H1 (cell line): ENCODE results near the gene PRG3. TPM values are rescaled to one million over a fixed set of nuclear protein-coding genes. Genes with fewer than 3 reads are reported as not detected.

Experiments used
- CTCF ChIA-PET: fragments of 300-600 bp; sonication (Branson Sonifier 250); formaldehyde crosslinking; loops from one replicate; lab custom pipeline; 2021; ENCODE audit not compliant: partially characterized antibody; lab: Charles Lee
- POLR2A ChIA-PET: fragments of 300-600 bp; sonication (Branson Sonifier 250); formaldehyde crosslinking; loops from one replicate; lab custom pipeline; 2021; ENCODE audit warnings: inconsistent platforms; ENCODE audit not compliant: partially characterized antibody; lab: Charles Lee
- DNase-seq, 2 experiments: peaks; one replicate each; pipeline versions ENCODE4 v3.0.0 to v3.0.0-alpha.2; 2010 to 2022; ENCODE audit warnings: low spot score in 2 of 2, low read depth in 1 of 2, mixed read lengths in 1 of 2
- FAIRE-seq: peaks from 2 replicates; lab custom pipeline; 2011; peaks lifted over from hg19 to GRCh38; lab: Jason Lieb, UNC
- H2AFZ ChIP-seq: 2 replicates; pipeline ENCODE4 v1.8.1; 2012; ENCODE audit warnings: low read length, inconsistent platforms
- H2AK5ac ChIP-seq: 2 replicates; pipeline ENCODE4 v1.6.1; 2013; ENCODE audit warnings: low read depth, low read length
- H2BK120ac ChIP-seq: replicated peaks from 2 replicates; pipeline ENCODE3; 2013; ENCODE audit warnings: low read depth, low read length, inconsistent platforms
- H2BK12ac ChIP-seq: 2 replicates; pipeline ENCODE4 v1.6.1; 2013; ENCODE audit warnings: low read depth, low read length
- H2BK15ac ChIP-seq: 2 replicates; pipeline ENCODE4 v1.6.1; 2013; ENCODE audit warnings: low read length
- H2BK20ac ChIP-seq: 2 replicates; pipeline ENCODE4 v1.6.1; 2013; ENCODE audit warnings: low read length
- H2BK5ac ChIP-seq: 2 replicates; pipeline ENCODE4 v1.6.1; 2013; ENCODE audit warnings: low read depth, low read length
- H3K14ac ChIP-seq: 2 replicates; pipeline ENCODE4 v1.6.1; 2013; ENCODE audit warnings: inconsistent platforms; ENCODE audit not compliant: insufficient read length
- H3K18ac ChIP-seq: 2 replicates; pipeline ENCODE4 v1.6.1; 2013; ENCODE audit warnings: low read length; ENCODE audit errors: extremely low read depth
- H3K23ac ChIP-seq: 2 replicates; pipeline ENCODE4 v1.6.1; 2013; ENCODE audit warnings: inconsistent platforms; ENCODE audit not compliant: insufficient read length
- H3K23me2 ChIP-seq: 2 replicates; pipeline ENCODE4 v1.6.1; 2013; ENCODE audit warnings: low read depth, low read length
- H3K27ac ChIP-seq: 2 replicates; pipeline ENCODE4 v1.6.1; 2011; ENCODE audit warnings: low read depth, low read length, inconsistent platforms
- H3K27me3 ChIP-seq, 4 experiments: replicated peaks in 1 of 4; 1 replicate in 1 of 4; 2 replicates in 3 of 4; pipeline versions ENCODE4 v1.6.1 to v1.8.1; 2011 to 2013; ENCODE audit warnings: low read length in 3 of 4, mild to moderate bottlenecking in 3 of 4, inconsistent platforms in 2 of 4, mixed read lengths in 2 of 4, moderate library complexity in 1 of 4; ENCODE audit not compliant: control insufficient read depth in 3 of 4, insufficient read depth in 3 of 4; ENCODE audit errors: extremely low read depth in 1 of 4
- H3K36me3 ChIP-seq, 4 experiments: 2 replicates each; pipeline versions ENCODE4 v1.6.1 to v1.8.1; 2011 to 2013; ENCODE audit warnings: mild to moderate bottlenecking in 4 of 4, low read length in 3 of 4, moderate library complexity in 2 of 4, control low read depth in 1 of 4, inconsistent platforms in 1 of 4; ENCODE audit not compliant: insufficient read depth in 4 of 4, control insufficient read depth in 2 of 4
- H3K4ac ChIP-seq: replicated peaks from 2 replicates; pipeline ENCODE3; 2013; ENCODE audit warnings: low read length, low read depth, mixed read lengths, inconsistent platforms; ENCODE audit not compliant: insufficient read length
- H3K4me1 ChIP-seq, 4 experiments: replicated peaks in 1 of 4; 1 replicate in 1 of 4; 2 replicates in 3 of 4; pipeline versions ENCODE4 v1.6.1 to v1.8.1; 2011 to 2013; ENCODE audit warnings: low read length in 3 of 4, inconsistent platforms in 2 of 4, mixed read lengths in 1 of 4; ENCODE audit not compliant: insufficient read depth in 4 of 4, control insufficient read depth in 3 of 4
- H3K4me2 ChIP-seq, 2 experiments: 2 replicates each; pipeline versions ENCODE4 v1.6.1 to v1.8.1; 2011 to 2013; ENCODE audit warnings: low read depth in 2 of 2, low read length in 2 of 2, control low read depth in 1 of 2, inconsistent platforms in 1 of 2, mild to moderate bottlenecking in 1 of 2; ENCODE audit not compliant: insufficient read depth in 1 of 2
- H3K4me3 ChIP-seq, 4 experiments: fragments of 200-600, 300-600 bp in 1 of 4; sonication (generic), shearing (Covaris generic), sonication (Bioruptor Twin) in 1 of 4; 2 replicates each; pipeline versions ENCODE4 v1.5.1 to v1.8.1; 2011 to 2016; ENCODE audit warnings: low read length in 4 of 4, low read depth in 3 of 4, control low read depth in 2 of 4, inconsistent platforms in 2 of 4, mild to moderate bottlenecking in 2 of 4, mixed read lengths in 1 of 4, moderate library complexity in 1 of 4; ENCODE audit not compliant: insufficient read depth in 2 of 4; ENCODE audit errors: extremely low read depth in 1 of 4
- H3K56ac ChIP-seq: replicated peaks from 2 replicates; pipeline ENCODE3; 2013; ENCODE audit warnings: low read depth, mild to moderate bottlenecking, mixed read lengths, low read length, inconsistent platforms; ENCODE audit not compliant: insufficient read length
- H3K79me1 ChIP-seq: 2 replicates; pipeline ENCODE4 v1.6.1; 2013; ENCODE audit warnings: low read depth, low read length, control low read depth
- H3K79me2 ChIP-seq, 2 experiments: 2 replicates each; pipeline versions ENCODE4 v1.6.1 to v1.8.1; 2012 to 2013; ENCODE audit warnings: low read length in 2 of 2, mild to moderate bottlenecking in 2 of 2, inconsistent platforms in 1 of 2; ENCODE audit not compliant: insufficient read depth in 2 of 2, control insufficient read depth in 1 of 2
- H3K9ac ChIP-seq, 4 experiments: replicated peaks in 1 of 4; 1 replicate in 1 of 4; 2 replicates in 3 of 4; pipeline versions ENCODE4 v1.6.1 to v1.8.1; 2011 to 2013; ENCODE audit warnings: low read depth in 3 of 4, low read length in 3 of 4, control low read depth in 2 of 4, mild to moderate bottlenecking in 2 of 4, moderate library complexity in 2 of 4, inconsistent platforms in 1 of 4; ENCODE audit errors: extremely low read depth in 1 of 4
- H3K9me3 ChIP-seq, 2 experiments: 2 replicates each; pipeline versions ENCODE4 v1.6.1 to v1.8.1; 2012 to 2013; ENCODE audit warnings: mild to moderate bottlenecking in 2 of 2, moderate library complexity in 2 of 2, control low read depth in 1 of 2, inconsistent platforms in 1 of 2, low read depth in 1 of 2, low read length in 1 of 2, mixed read lengths in 1 of 2; ENCODE audit not compliant: insufficient read depth in 2 of 2
- H4K20me1 ChIP-seq, 2 experiments: replicated peaks in 1 of 2; 2 replicates each; pipeline versions ENCODE3 to v1.8.1; 2011 to 2013; ENCODE audit warnings: inconsistent platforms in 2 of 2, low read length in 2 of 2, mild to moderate bottlenecking in 1 of 2; ENCODE audit not compliant: insufficient read depth in 2 of 2, control insufficient read depth in 1 of 2
- H4K5ac ChIP-seq: 2 replicates; pipeline ENCODE4 v1.6.1; 2013; ENCODE audit warnings: low read length, low read depth, mixed read lengths, inconsistent platforms; ENCODE audit not compliant: insufficient read length
- H4K8ac ChIP-seq: 2 replicates; pipeline ENCODE4 v1.8.0; 2013; ENCODE audit warnings: mild to moderate bottlenecking, moderate library complexity, low read length, inconsistent platforms; ENCODE audit not compliant: insufficient read depth; ENCODE audit errors: extremely low read depth
- H4K91ac ChIP-seq: replicated peaks from 2 replicates; pipeline ENCODE3; 2013; ENCODE audit warnings: low read length, mixed read lengths, inconsistent platforms; ENCODE audit not compliant: insufficient read length
- EP300 ChIP-seq, 2 experiments: IDR thresholded peaks; 1 replicate in 1 of 2; 2 replicates in 1 of 2; pipeline ENCODE4 v1.6.1; 2011 to 2012; ENCODE audit warnings: low read depth in 2 of 2, low read length in 2 of 2, mild to moderate bottlenecking in 2 of 2, borderline replicate concordance in 1 of 2, inconsistent platforms in 1 of 2, moderate library complexity in 1 of 2
- GTF2F1 ChIP-seq: IDR thresholded peaks from 2 replicates; pipeline ENCODE4 v1.6.1; 2012; ENCODE audit warnings: low read depth, low read length, improper control_type of control experiment, borderline replicate concordance
- HDAC2 ChIP-seq, 2 experiments: fragments of 300-600 bp in 1 of 2; sonication (generic) in 1 of 2; IDR thresholded peaks; 2 replicates each; pipeline ENCODE4 v1.6.1; 2011 to 2012; ENCODE audit warnings: low read depth in 2 of 2, low read length in 2 of 2, mild to moderate bottlenecking in 2 of 2, moderate library complexity in 2 of 2, borderline replicate concordance in 1 of 2, inconsistent platforms in 1 of 2
- KDM1A ChIP-seq: fragments of 200-600, 300-600 bp; sonication (generic); IDR thresholded peaks from 2 replicates; pipeline ENCODE4 v1.7.1; 2016; ENCODE audit warnings: mild to moderate bottlenecking, low read length, borderline replicate concordance
- KDM5A ChIP-seq: fragments of 200-600 bp; IDR thresholded peaks from 2 replicates; pipeline ENCODE4 v1.7.1; 2012; ENCODE audit warnings: mild to moderate bottlenecking, low read length, inconsistent platforms, mixed read lengths
- SIN3A ChIP-seq, 2 experiments: IDR thresholded peaks in 1 of 2; conservative IDR thresholded peaks in 1 of 2; 2 replicates each; pipeline ENCODE4 v1.6.1; 2011 to 2012; ENCODE audit warnings: low read length in 2 of 2, improper control_type of control experiment in 1 of 2, low read depth in 1 of 2, mild to moderate bottlenecking in 1 of 2
- SP4 ChIP-seq: IDR thresholded peaks from 2 replicates; pipeline ENCODE4 v1.6.1; 2012; ENCODE audit warnings: low read length, inconsistent platforms
- TAF7 ChIP-seq: optimal IDR thresholded peaks from 2 replicates; pipeline ENCODE3; 2011; ENCODE audit warnings: low read depth, mild to moderate bottlenecking, inconsistent platforms, low read length, moderate library complexity, borderline replicate concordance
- TBP ChIP-seq: IDR thresholded peaks from 2 replicates; pipeline ENCODE4 v1.6.1; 2011; ENCODE audit warnings: low read depth, low read length, improper control_type of control experiment
- TEAD4 ChIP-seq: IDR thresholded peaks from 2 replicates; pipeline ENCODE4 v1.6.1; 2012; ENCODE audit warnings: low read depth, low read length, inconsistent platforms, mixed read lengths
- WGBS, 2 experiments: shearing (Covaris generic) in 1 of 2; methylation state at CpG; one replicate each; pipeline versions ENCODE4 v1.1.6 to v1.1.7; 2013 to 2015; ENCODE audit warnings: low lambda C conversion rate in 2 of 2, mixed read lengths in 2 of 2, inconsistent platforms in 1 of 2, low coverage in 1 of 2, missing lambda C conversion rate in 1 of 2; ENCODE audit not compliant: insufficient replicate concordance in 2 of 2, insufficient coverage in 1 of 2, insufficient read length in 1 of 2; ENCODE audit errors: extremely low coverage in 1 of 2, missing lambda C conversion rate in 1 of 2; 5-methylcytosine and 5-hydroxymethylcytosine counted together
- polyA plus RNA-seq, 7 experiments: library from polyadenylated mRNA; depleted of rRNA in 3 of 7; stranded (reverse) in 5 of 7; unstranded in 2 of 7; fragments of >200 nt in 5 of 7; fragments of 200-250 nt in 2 of 7; gene quantifications; 1 replicate in 5 of 7; 2 replicates in 1 of 7; 4 replicates in 1 of 7; pipeline versions ENCODE4 v1.2.1 to v1.2.3, GENCODE V29; 2011 to 2013; ENCODE audit warnings: missing spikeins in 2 of 7, mixed read lengths in 2 of 7
- total RNA-seq: library from RNA; stranded (reverse); fragmentation: NEBNext Ultra II Directional; extraction: Animal tissue kit (Norgen Biotek cat#: 25700); gene quantifications from 2 replicates; pipeline ENCODE4 v1.2.1, GENCODE V29; 2021
- TF ChIP-seq, protein P1 (sequence below): IDR thresholded peaks from 2 replicates; pipeline ENCODE4 v1.6.1; 2011; ENCODE audit warnings: low read depth, mild to moderate bottlenecking, low read length; ENCODE audit not compliant: insufficient read depth

The PRG3 gene
- total and polyA plus RNA-seq, 2 of the 8 experiments (the other 6 are each of a cell fraction or from before 2014, with no cell fraction given), result not detected

DNA sequence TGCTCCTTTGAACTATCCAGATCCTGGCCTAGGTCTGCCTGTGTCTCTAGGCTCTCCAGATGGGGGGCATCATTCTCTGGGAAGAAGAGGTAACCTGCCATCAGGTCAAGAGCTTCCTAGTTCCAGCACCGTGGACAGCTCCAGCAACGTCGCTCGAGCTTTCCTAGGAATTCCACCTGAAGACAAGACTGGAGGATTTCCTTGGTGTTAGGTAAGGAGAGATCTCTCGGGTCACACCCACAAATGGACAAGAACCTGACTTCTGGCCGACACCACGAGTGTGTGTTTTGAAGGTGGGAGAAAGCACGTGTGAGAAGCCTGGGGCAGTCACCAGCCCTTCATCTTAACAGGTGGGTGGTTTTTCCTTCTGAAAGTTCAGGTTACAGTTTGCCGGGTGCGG is 1.2 kb downstream of the PRG3 start:
- no peak overlapping the region for H4K5ac ChIP-seq
- H3K9ac ChIP-seq, result no peak overlapping the region
- no peak overlapping the region for H3K27ac ChIP-seq
- H3K14ac ChIP-seq, result no peak overlapping the region
- no peak overlapping the region for H3K4me2 ChIP-seq
- H2BK5ac ChIP-seq, result no peak overlapping the region
- no peak overlapping the region for H3K18ac ChIP-seq
- H3K4me1 ChIP-seq, result no peaks in the 10 kb centered on the region
- no peaks in the 10 kb centered on the region for H3K9me3 ChIP-seq
- no peak overlapping the region for H4K91ac ChIP-seq
- H2AFZ ChIP-seq, result no peak overlapping the region
- FAIRE-seq (peak; percentile 87), DNase-seq (peak; percentile 21 to 83)
- 50% methylated on average over 9 of the region's 10 CpGs; no CpG with 5 or more reads in 1 of the 2 experiments for WGBS, 2 experiments
- no peak overlapping the region for H3K23ac ChIP-seq
- no peak overlapping the region for H2BK20ac ChIP-seq
- no peaks in the 10 kb centered on the region for H3K79me2 ChIP-seq
- POLR2A ChIA-PET, result interaction anchor here (0.9 to 2.0 kb wide), 7 partner anchors 9 to 258 kb away, joined by 3 to 5 read pairs (median 3); no protein-coding TSS in a partner anchor
- H3K56ac ChIP-seq, result no peak overlapping the region
- H2AK5ac ChIP-seq, result no peak overlapping the region
- H2BK12ac ChIP-seq, result no peak overlapping the region
- no peak overlapping the region for H3K4ac ChIP-seq
- peaks cover 0 to 2% (median 0%) of the 10 kb centered on the region in 4 experiments; a peak in 1 of 7 replicates for H3K27me3 ChIP-seq
- H3K36me3 ChIP-seq, result no peaks in the 10 kb centered on the region
- no peak overlapping the region for H2BK120ac ChIP-seq
- H2BK15ac ChIP-seq, result no peak overlapping the region
- no peaks in the 10 kb centered on the region for H3K79me1 ChIP-seq
- no peak overlapping the region for H3K4me3 ChIP-seq
- H4K20me1 ChIP-seq, result no peaks in the 10 kb centered on the region
- H3K23me2 ChIP-seq, result peaks cover 4% of the 10 kb centered on the region; the same call in 1 of the 2 replicates
- no peak overlapping the region for H4K8ac ChIP-seq
- CTCF ChIA-PET, result interaction anchor here (1.0 to 2.4 kb wide), 13 partner anchors 13 to 1144 kb away, joined by 3 to 8 read pairs (median 4); no protein-coding TSS in a partner anchor
- TF ChIP-seq, protein P1, sequence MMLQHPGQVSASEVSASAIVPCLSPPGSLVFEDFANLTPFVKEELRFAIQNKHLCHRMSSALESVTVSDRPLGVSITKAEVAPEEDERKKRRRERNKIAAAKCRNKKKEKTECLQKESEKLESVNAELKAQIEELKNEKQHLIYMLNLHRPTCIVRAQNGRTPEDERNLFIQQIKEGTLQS, result no peak
- TF ChIP-seq TEAD4 (peak; percentile 85), SP4 (no peak), TAF7 (no peak), SIN3A (conservative IDR thresholded peaks at IDR 0.05 in 1 of 2, IDR thresholded peaks at IDR 0.05 in 1 of 2; ENCODE audit: low read depth in 1 of 2, low read length in 2 of 2) (peak; percentile 85 to 86; a peak in 2 of 4 replicates), GTF2F1 (no peak), KDM1A (no peak), HDAC2 (IDR thresholded peaks at IDR 0.05; ENCODE audit: borderline replicate concordance in 1 of 2, low read depth in 2 of 2, low read length in 2 of 2) (peak in 1 of 2 experiments; percentile 59; a peak in 1 of 4 replicates), TBP (no peak), EP300 (IDR thresholded peaks at IDR 0.05; ENCODE audit: borderline replicate concordance in 1 of 2, low read depth in 2 of 2, low read length in 2 of 2) (no peak), KDM5A (no peak)
